HepG2 (cell line): Measurements from ENCODE around the gene STRN4. TPM values are rescaled to one million over a fixed set of nuclear protein-coding genes. Genes with fewer than 3 reads are reported as not detected.

ENCODE experiments used
- ATAC-seq: fragments of 200-7000 bp; cut with Tn5 transposase; 3 replicates; pipeline ENCODE4 v1.9.1; 2020; ENCODE audit warnings: mild to moderate bottlenecking, moderate library complexity
- BruUV-seq: library from RNA; stranded (reverse); fragments of 400-500 nt; replicated peaks from 2 replicates; lab custom pipeline; 2021; lab: Mats Ljungman, UMichigan
- CTCF ChIA-PET: fragments of 300-600 bp; formaldehyde crosslinking; extraction: SDS; loops from one replicate; lab custom pipeline; 2021; ENCODE audit warnings: low total read pairs, inconsistent platforms, low intra/inter-chr PET ratio; lab: Yijun Ruan, JAX
- POLR2A ChIA-PET: fragments of 350-600 bp; sonication (Branson Sonifier 250); formaldehyde crosslinking; loops from one replicate; lab custom pipeline; 2020; ENCODE audit warnings: antibody characterized with exemption, inconsistent platforms; lab: Yijun Ruan, JAX
- DNase-seq: peaks from one replicate; pipeline ENCODE4 v3.0.0-alpha.2; 2015; ENCODE audit warnings: low spot score
- FAIRE-seq: peaks from 3 replicates; lab custom pipeline; 2011; peaks lifted over from hg19 to GRCh38; lab: Jason Lieb, UNC
- H2AFZ ChIP-seq: one replicate; pipeline ENCODE4 v1.6.1; 2011; ENCODE audit warnings: low read length, inconsistent platforms
- H3K27ac ChIP-seq: fragments of 300-600 bp; 3 replicates; pipeline ENCODE4 v1.8.0; 2011; ENCODE audit warnings: mixed run types, mild to moderate bottlenecking, mixed read lengths, low read length, inconsistent platforms; ENCODE audit not compliant: insufficient read depth; ENCODE audit errors: extremely low read length
- H3K27me3 ChIP-seq, 2 experiments: fragments of 200-600 bp in 1 of 2; 2 replicates in 1 of 2; 3 replicates in 1 of 2; pipeline versions ENCODE4 v1.6.0 to v1.8.0; 2011; ENCODE audit warnings: low read length in 2 of 2, mild to moderate bottlenecking in 2 of 2, moderate library complexity in 2 of 2, inconsistent platforms in 1 of 2; ENCODE audit not compliant: insufficient read depth in 2 of 2, control insufficient read depth in 1 of 2
- H3K36me3 ChIP-seq, 2 experiments: fragments of 200-600 bp in 1 of 2; replicated peaks in 1 of 2; 2 replicates in 1 of 2; 3 replicates in 1 of 2; pipeline versions ENCODE4 v1.5.1 to v1.8.0; 2011; ENCODE audit warnings: low read length in 2 of 2, inconsistent platforms in 1 of 2; ENCODE audit not compliant: insufficient read depth in 2 of 2, control insufficient read depth in 1 of 2
- H3K4me1 ChIP-seq: 2 replicates; pipeline ENCODE4 v1.5.1; 2012; ENCODE audit warnings: low read length, inconsistent platforms; ENCODE audit not compliant: insufficient read depth
- H3K4me2 ChIP-seq: 2 replicates; pipeline ENCODE4 v1.6.0; 2011; ENCODE audit warnings: low read depth, low read length, inconsistent platforms
- H3K4me3 ChIP-seq, 3 experiments: fragments of 200-600 bp in 1 of 3; sonication (generic), shearing (Covaris generic) in 1 of 3; replicated peaks in 1 of 3; 2 replicates each; pipeline ENCODE4 v1.5.1; 2011 to 2016; ENCODE audit warnings: low read length in 3 of 3, inconsistent platforms in 2 of 3, low read depth in 2 of 3, mild to moderate bottlenecking in 2 of 3, control low read depth in 1 of 3, mixed read lengths in 1 of 3; ENCODE audit not compliant: insufficient read depth in 1 of 3
- H3K79me2 ChIP-seq: one replicate; pipeline ENCODE4 v1.6.1; 2011; ENCODE audit warnings: low read length, inconsistent platforms; ENCODE audit not compliant: insufficient read depth
- H3K9ac ChIP-seq: 2 replicates; pipeline ENCODE4 v1.6.0; 2011; ENCODE audit warnings: mild to moderate bottlenecking, low read depth, low read length, inconsistent platforms; ENCODE audit not compliant: insufficient read depth
- H3K9me3 ChIP-seq: 2 replicates; pipeline ENCODE4 v1.5.1; 2012; ENCODE audit warnings: mild to moderate bottlenecking, low read length
- H4K20me1 ChIP-seq: 2 replicates; pipeline ENCODE4 v1.6.0; 2011; ENCODE audit warnings: inconsistent platforms, mild to moderate bottlenecking, low read length, moderate library complexity; ENCODE audit not compliant: insufficient read depth
- AGO2 ChIP-seq: fragments of 200-400 bp; formaldehyde crosslinking; optimal IDR thresholded peaks from 2 replicates; pipeline ENCODE3; 2017; ENCODE audit warnings: mild to moderate bottlenecking, low read depth, low read length, moderate library complexity
- EED ChIP-seq: sonication (generic); formaldehyde crosslinking; IDR thresholded peaks from 2 replicates; pipeline ENCODE4 v1.5.0; 2020; ENCODE audit warnings: mild to moderate bottlenecking, missing genetic modification reagents
- MED8 ChIP-seq: sonication (generic); formaldehyde crosslinking; IDR thresholded peaks from 2 replicates; pipeline ENCODE4 v1.8.1; 2023; ENCODE audit warnings: mild to moderate bottlenecking, missing genetic modification reagents; ENCODE audit not compliant: insufficient replicate concordance
- NFE2L1 ChIP-seq: sonication (generic); formaldehyde crosslinking; IDR thresholded peaks from 2 replicates; pipeline ENCODE4 v1.4.0; 2020; ENCODE audit warnings: missing genetic modification reagents, mild to moderate bottlenecking, borderline replicate concordance
- POLR2G ChIP-seq: fragments of 200-400 bp; formaldehyde crosslinking; IDR thresholded peaks from 2 replicates; pipeline ENCODE4 v1.6.1; 2018; ENCODE audit warnings: mild to moderate bottlenecking, low read depth, low read length, moderate library complexity
- RBM22 ChIP-seq: fragments of 200-400 bp; formaldehyde crosslinking; optimal IDR thresholded peaks from 2 replicates; pipeline ENCODE3; 2017; ENCODE audit warnings: mild to moderate bottlenecking, low read length, moderate library complexity
- SIX4 ChIP-seq: sonication (generic); formaldehyde crosslinking; IDR thresholded peaks from 2 replicates; pipeline ENCODE4 v1.4.0; 2020; ENCODE audit warnings: missing genetic modification reagents
- SYNCRIP ChIP-seq: fragments of 200-400 bp; formaldehyde crosslinking; IDR thresholded peaks from 2 replicates; pipeline ENCODE4 v1.6.1; 2018; ENCODE audit warnings: mild to moderate bottlenecking, low read depth, low read length; ENCODE audit not compliant: insufficient read depth
- WGBS: methylation state at CpG from one replicate; pipeline ENCODE4 v1.1.6; 2017; ENCODE audit warnings: low lambda C conversion rate; 5-methylcytosine and 5-hydroxymethylcytosine counted together
- in situ Hi-C: cut with HindIII; loops from 2 replicates; pipeline ENCODE4 v1.10.0; 2017; ENCODE audit warnings: low pct_unique_long_range_greater_than_20kb; ENCODE audit not compliant: extremely low pct_ligation_motif_present
- intact Hi-C: fragments of 100-400 bp; cut with micrococcal nuclease; formaldehyde crosslinking; loops from one replicate; pipeline ENCODE4 v1.10.0; 2022; ENCODE audit not compliant: unreplicated experiment
- polyA plus RNA-seq, 8 experiments: library from polyadenylated mRNA; depleted of rRNA in 3 of 8; stranded (reverse) in 7 of 8; unstranded in 1 of 8; fragments of >200 nt; fragmentation: Illumina TruSeq in 4 of 8; extraction: Trizol in 4 of 8; gene quantifications; 2 replicates each; pipeline versions ENCODE4 v1.2.1 to v1.2.3, GENCODE V29; 2011 to 2016; ENCODE audit warnings: low read depth in 4 of 8, missing spikeins in 1 of 8, mixed read lengths in 1 of 8; ENCODE audit not compliant: insufficient read depth in 1 of 8
- total RNA-seq, 5 experiments: library from RNA; depleted of rRNA; stranded (reverse); fragments of >200 nt; fragmentation: Illumina TruSeq; extraction: Trizol; gene quantifications; 2 replicates each; pipeline ENCODE4 v1.2.3, GENCODE V29; 2016; ENCODE audit warnings: low read depth in 1 of 5
- TF ChIP-seq, protein P1 (sequence below): sonication (generic); formaldehyde crosslinking; IDR thresholded peaks from 2 replicates; pipeline ENCODE4 v1.9.0; 2022; ENCODE audit warnings: missing genetic modification reagents, mild to moderate bottlenecking, borderline replicate concordance
- TF ChIP-seq, protein P2 (sequence below): IDR thresholded peaks from 2 replicates; pipeline ENCODE4 v1.6.1; 2016; ENCODE audit warnings: low read depth, borderline replicate concordance

Gene STRN4
- total and polyA plus RNA-seq, 2 of the 13 experiments (the other 11 are each of a cell fraction or from before 2014, with no cell fraction given), result 43.1 to 57.3 TPM

DNA sequence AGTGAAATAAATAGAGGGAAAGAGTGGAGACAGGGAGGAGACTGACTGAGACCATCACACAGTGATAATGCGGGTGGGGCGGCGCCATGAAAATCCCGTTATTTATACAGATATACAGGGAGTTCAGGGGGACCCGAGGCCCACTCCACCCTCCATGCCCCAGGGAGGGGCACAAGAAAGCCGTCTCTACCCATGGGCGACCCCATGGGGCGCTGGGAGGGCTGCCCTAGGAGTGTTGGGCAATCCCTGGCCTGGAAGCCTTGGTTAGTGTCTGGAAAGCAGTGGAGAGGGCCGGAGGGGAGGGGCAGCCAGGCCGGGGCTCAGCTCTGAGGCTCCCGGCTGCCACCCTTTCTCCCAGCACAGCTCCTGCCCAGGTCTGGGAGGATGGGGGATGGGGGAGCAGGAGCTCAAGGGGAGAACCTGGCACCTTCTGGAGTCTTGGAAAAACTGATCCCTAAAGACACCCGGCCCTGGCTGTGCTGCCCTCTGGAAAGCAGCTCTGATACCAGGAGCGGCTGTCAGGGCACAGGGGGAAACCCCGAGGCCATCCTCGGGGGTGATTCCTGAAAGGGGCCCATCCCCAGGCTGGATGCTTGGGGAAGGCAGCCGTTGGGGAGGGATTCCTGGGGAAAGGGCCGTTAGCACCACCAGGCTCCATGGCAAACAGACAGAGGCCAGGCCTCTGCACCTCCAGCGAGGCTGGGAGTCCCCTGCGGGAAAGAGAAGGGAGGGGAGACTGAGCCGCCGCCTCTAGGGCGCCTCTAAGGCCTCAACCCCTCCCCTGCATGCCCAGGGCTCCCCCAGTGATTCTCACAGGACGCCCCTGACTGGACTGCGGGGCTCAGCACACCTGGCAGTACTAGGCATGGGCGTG lies 26.4 kb downstream of the STRN4 start (continued):
- TF ChIP-seq EED (CRISPR knock-in tag) (no peak), AGO2 (peak; percentile 53)
- TF ChIP-seq, all 625 proteins: peak for 1

DNA sequence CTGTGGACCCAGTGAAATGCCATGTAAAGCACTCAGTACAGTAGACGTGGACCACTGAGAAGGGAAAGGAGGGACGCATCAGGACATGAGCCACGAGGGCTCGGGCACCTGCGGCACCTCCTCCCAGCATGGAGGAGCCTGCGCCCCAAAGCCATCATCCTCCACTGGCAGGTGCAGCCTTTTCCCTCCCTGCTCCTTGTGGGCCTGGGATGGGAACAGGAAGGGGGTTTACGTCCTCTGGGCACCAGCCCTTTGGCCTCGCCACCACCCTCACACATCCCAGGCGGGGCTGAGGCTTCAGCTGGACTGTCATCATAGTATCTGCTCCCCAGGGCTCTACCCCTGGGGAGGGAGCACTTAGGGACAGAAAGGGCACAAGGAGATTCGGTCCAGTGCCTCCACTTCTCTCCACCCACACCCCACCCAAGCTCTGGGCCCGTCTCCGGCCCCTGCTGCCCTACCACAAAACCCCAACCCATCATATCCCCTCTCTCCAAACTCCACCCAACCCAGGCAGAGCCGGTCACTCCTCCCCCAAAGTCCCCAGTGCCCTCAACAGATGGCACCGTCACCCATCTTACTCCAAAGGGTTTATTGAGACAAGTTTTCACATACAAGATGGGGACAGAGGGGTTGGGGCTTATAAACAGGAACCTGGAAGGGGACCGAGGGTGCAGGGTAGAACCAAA lies 27.2 kb downstream of the STRN4 start:
- H3K4me3 ChIP-seq, result no peak overlapping the region
- no peak for ATAC-seq
- H3K79me2 ChIP-seq, result peaks cover 20% of the 10 kb centered on the region
- TF ChIP-seq, protein P1, sequence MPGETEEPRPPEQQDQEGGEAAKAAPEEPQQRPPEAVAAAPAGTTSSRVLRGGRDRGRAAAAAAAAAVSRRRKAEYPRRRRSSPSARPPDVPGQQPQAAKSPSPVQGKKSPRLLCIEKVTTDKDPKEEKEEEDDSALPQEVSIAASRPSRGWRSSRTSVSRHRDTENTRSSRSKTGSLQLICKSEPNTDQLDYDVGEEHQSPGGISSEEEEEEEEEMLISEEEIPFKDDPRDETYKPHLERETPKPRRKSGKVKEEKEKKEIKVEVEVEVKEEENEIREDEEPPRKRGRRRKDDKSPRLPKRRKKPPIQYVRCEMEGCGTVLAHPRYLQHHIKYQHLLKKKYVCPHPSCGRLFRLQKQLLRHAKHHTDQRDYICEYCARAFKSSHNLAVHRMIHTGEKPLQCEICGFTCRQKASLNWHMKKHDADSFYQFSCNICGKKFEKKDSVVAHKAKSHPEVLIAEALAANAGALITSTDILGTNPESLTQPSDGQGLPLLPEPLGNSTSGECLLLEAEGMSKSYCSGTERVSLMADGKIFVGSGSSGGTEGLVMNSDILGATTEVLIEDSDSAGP, result 0 out of 2 replicates have a peak, but pooled peaks have one; percentile 20
- TF ChIP-seq RBM22, result peak; percentile 47
- no peak for TF ChIP-seq NFE2L1 (CRISPR knock-in tag)
- TF ChIP-seq AGO2, result peak; percentile 71
- TF ChIP-seq POLR2G, result peak; percentile 37; the same call in 1 of the 2 replicates
- TF ChIP-seq, protein P2, sequence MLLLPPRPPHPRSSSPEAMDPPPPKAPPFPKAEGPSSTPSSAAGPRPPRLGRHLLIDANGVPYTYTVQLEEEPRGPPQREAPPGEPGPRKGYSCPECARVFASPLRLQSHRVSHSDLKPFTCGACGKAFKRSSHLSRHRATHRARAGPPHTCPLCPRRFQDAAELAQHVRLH (CRISPR knock-in tag), result no peak
- TF ChIP-seq MED8, result no peak
- no peak for TF ChIP-seq SIX4
- no peak for TF ChIP-seq SYNCRIP
- ChIA-PET POLR2A (no interaction called here), CTCF (no interaction called here)
- H2AFZ ChIP-seq, result no peak overlapping the region
- H3K9ac ChIP-seq, result no peak overlapping the region
- in situ Hi-C loops, result no loop called here
- no peak overlapping the region for H3K27ac ChIP-seq
- 94% methylated on average over 14 of the region's 15 CpGs for WGBS
- H3K4me1 ChIP-seq, result peaks cover 27% of the 10 kb centered on the region
- H3K9me3 ChIP-seq, result no peaks in the 10 kb centered on the region
- intact Hi-C loops, result no loop called here
- H4K20me1 ChIP-seq, result no peaks in the 10 kb centered on the region
- FAIRE-seq, result no peak
- no peak overlapping the region for H3K4me2 ChIP-seq
- H3K36me3 ChIP-seq, result peaks cover 12 to 26% of the 10 kb centered on the region in 2 experiments
- DNase-seq, result no peak
- H3K27me3 ChIP-seq, result no peaks in the 10 kb centered on the region; a peak in 1 of 5 replicates
- no TSS peak for BruUV-seq
